Activated CD4-positive, alpha-beta T cell treated with anti-CD3 and anti-CD28 coated beads, Interleukin-2, amount 50 U/mL, for 16 hours (primary cell): Measurements from ENCODE around the gene TMEM178B.
"Not testable (repeated sequence)": the region's sequence is repeated elsewhere in the genome, so short reads cannot be mapped to it uniquely, and the experiment has no call there.

Source experiments
- DNase-seq: peaks from one replicate; pipeline ENCODE4 v3.0.0-alpha.2; 2020

TMEM178B gene

DNA sequence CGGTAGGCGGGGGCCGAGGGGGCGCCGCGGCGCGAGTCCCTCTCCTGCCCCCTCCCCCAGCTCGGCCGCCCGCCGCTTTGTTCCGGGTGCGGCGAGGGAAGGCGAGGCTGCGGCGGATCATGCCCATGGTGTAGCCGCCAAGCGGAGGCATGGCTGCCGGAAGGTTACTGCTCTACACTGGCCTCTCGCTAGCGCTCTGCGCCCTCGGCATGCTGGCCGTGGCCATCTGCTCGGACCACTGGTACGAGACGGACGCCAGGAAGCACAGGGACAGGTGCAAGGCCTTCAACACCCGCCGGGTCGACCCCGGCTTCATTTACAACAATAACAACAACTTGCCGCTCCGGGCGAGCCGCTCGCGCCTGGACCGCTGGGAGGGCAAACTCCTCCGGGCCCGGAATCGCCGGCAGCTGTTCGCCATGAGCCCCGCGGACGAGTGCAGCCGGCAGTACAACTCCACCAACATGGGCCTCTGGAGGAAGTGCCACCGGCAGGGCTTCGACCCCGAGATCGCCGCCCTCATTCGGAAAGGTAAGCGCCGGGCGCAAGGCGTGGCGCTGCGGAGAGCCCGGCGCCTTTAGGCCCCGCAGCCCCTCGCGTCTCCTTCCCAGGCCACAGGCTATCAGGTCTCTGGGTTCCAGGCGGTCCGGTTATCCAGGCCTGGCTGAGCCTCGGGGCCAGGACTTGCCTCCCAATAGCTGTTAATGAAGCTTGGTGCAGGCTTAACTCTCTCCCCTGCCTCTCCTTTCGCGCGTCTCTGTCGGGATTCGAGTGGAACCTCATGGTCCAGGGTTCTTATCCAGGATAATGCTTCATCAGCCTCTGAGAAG is 513 bp downstream of the TMEM178B start:
- peak; percentile 21 for DNase-seq

DNA sequence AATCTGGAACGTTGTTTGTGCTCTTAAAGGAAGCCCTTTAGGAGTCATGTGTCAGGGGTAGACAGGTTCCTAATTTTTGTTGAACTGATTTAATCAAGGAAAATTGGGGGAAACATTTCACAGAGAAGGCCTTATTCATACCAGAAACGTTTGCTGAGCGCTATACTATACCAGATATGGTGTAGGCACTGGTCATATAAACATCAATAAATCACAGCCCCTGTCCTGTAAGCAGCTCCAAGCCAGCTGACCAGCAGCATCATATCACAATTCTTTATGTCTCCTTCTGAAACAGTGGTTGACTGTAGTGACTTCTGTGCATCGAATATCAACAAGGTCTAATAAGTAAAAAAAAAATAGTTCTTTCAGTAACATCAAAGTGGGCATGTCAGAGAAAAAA is 1.1 kb downstream of the TMEM178B start:
- no peak for DNase-seq

DNA sequence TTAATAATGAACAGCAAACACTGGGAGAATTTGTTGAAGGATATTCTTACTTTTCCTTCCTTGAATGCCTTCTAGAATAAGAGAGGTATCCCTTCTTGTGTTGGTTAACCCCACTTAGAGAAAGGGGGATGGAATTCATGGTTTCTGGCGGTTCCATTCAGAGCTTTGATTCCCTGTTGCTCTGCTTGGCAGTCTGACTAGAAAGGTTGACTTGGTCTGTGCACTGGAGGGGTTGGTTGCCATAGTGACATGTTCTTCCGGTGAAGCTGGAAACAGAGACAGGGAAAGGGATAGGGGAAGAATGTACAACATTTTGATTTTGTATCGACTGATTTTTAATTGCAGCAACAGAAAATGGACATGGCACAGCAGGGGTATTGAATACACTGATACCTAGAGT is 2.5 kb downstream of the TMEM178B start:
- no peak for DNase-seq

DNA sequence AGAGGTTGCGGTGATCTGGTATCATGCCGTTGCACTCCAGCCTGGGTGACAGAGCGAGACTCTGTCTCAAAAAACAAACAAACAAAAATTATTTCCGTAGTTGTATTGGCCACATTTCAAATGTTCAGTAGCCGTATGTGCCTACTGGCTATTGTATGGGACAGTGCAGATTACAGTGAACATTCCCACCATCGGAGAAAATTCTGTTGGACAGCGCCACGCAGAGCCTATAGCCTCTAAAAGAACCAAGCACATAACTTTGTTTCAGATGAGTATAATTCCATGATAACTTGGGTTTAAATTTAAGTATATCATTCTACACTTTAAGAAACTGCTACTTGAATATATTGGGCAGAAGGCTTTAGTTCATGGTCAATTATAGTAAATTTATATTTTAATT is 5.4 kb downstream of the TMEM178B start:
- no peak for DNase-seq

DNA sequence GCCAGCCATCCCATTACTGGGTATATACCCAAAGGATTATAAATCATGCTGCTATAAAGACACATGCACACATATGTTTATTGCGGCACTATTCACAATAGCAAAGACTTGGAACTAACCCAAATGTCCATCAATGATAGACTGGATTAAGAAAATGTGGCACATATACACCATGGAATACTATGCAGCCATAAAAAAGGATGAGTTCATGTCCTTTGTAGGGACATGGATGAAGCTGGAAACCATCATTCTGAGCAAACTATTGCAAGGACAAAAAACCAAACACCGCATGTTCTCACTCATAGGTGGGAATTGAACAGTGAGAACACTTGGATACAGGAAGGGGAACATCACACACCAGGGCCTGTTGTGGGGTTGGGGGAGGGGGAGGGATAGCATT is 15.6 kb downstream of the TMEM178B start:
- not testable (repeated sequence) for DNase-seq

DNA sequence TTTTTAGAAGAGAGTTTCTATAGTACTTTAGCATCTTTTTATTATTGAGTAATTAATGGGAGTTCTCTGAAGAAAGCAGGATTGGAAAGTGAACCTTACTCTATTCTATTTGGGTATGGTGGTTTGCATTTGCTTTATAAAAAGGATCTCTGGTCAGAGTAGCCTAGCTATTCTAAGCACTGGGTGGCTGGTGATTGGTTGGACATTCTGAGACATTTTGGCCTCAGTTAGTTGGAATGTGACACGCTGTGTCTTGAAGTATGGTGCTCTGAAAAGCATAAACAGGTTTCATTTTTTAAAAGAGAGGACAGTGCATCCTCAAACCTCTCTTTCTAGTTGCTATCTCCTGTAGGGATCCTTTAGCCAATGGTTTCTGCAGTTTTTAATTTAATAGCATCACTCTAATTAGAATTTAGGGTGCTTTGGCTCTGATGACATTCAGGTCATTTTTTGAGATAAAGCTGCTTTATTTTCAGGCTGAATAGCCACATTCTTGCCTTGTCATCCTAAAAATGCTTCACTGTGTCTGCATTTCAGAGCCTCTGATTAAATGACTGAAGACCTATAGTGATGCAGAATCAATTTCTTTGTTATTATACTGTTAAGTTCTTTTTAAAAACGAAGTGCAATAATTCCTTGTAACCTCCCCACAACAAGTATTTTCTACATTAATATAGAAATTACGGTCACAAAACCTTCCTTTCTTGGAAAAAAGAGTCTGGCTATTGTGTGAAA is 20.6 kb downstream of the TMEM178B start:
- no peak for DNase-seq

DNA sequence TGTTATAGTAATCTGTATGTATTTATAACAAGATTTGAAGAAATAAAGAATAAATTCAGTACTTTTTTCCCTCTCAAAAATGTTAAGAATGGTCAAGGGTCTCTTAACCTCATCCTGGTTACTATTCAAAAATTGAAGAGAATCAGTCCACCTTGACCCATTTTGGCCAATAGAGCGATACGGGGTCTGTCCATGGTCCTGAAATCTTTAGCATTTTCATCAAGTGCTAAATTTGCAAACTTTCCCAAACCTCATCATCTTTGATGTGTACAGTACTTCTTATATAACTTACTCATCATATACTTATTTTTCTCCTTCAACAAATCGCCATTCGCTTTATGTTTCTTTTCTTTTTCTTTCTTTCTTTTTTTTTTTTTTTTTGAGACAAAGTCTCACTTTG is 23.6 kb downstream of the TMEM178B start:
- no peak for DNase-seq

DNA sequence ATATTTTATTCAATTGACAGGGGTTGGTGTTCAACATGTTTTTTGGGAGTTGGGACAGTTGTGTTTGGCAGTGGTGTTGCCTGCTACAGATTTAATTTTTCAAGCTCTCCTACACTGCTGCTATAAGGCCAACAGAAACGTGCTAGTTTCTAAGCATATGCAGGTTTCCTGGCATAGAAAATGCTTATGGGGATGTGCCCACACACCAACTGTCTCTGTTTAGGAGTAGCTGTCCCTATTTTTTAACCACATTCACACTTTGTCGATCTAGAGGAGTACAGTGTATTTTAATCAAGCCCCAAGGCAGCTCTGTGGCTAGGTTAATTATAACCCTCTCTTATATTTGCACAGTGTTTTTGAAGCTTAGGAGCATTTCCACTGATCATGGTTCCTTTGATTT is 28.6 kb downstream of the TMEM178B start:
- DNase-seq: no peak

DNA sequence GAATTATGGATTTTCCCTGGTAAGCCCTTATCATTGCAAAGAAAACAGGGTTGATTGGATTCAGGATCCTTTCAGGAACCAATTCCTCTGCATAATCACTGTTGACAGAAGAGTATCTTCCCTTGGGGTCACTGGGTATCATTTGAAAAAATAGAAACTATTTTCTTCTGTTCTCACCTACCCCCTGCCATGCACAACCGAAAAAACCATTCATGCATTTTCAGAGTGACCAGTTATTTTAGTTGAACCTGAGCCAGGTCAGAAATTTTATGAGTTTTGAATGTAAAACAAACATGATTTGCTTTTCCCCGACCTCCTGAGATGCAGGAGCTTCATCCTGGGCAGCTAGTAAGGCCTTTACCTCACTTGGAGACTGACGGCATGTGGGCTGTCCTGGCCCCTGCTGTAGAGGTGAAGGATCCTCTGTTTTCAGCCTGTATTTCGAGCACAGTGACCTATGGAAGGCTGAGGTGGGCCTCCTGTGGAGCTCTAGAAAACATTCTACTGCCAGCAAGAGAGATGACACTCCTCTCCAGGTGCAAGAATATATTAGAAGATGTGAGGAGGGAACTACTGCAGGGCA is 30.1 kb downstream of the TMEM178B start:
- DNase-seq: no peak

DNA sequence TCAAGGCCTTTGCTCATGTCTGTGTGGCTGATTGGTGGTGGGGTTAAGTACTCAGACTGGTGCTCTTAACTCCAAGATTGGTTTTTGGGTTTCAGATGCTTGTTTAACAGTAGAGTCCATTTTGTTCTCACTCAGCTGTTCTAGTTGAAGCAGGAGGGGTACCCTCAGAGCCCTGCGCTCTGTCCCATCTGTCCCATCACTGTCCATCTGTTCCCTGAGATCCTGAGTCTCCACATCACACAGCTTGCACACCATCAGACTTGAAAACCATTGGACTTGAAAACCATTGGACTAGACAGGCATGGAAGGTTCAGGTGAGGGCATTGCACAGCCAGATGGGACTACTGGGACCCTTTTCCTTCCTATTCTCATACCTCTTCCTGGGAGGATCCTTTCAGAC is 39.3 kb downstream of the TMEM178B start:
- no peak for DNase-seq

DNA sequence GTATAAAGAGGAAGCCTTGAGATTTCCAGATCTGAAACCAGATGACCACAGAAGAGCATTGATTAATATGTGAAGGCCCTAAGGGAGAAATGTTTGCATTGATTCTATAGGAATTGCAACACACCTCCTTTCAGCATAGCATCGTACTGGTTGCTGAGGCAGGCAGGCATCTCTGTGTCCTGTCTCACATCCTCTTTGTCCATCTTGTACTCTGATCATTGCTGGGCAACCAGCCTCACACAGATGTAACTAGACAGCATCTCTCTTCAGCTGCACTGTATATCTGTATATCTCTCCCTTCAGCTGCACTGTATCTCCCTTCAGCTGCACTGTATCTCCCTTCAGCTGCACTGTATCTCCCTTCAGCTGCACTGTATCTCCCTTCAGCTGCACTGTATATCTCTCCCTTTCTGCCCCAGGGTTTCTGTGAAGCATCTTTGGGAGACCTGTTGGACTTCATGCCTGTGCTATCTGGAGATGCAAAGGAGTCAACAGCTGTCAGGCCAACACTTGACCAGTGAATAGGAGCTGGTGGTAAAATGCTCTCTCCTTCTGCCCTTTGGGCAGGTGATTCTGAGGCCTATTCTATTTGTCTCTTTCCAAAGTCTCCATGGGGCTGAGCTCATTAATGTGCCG is 40.3 kb downstream of the TMEM178B start:
- no peak for DNase-seq

DNA sequence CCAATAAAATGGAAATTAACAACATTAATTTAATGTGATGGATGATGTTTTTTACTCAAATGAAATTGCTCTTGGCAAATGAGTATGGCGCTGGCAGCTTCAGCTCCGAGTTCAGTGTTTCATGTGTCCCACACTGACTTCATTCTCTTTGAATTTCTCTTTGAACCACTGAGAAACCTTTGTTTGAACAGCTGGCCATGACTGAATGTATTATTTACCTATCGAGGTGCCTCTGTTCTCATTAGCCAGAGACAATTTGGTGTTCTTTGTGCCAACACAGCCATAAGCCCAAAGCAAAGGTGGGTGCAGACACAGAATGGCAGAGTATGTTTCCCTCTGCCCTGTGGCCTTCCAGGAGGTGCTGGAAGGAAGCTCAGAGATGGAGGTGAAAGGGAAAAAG is 42.1 kb downstream of the TMEM178B start:
- DNase-seq: no peak

DNA sequence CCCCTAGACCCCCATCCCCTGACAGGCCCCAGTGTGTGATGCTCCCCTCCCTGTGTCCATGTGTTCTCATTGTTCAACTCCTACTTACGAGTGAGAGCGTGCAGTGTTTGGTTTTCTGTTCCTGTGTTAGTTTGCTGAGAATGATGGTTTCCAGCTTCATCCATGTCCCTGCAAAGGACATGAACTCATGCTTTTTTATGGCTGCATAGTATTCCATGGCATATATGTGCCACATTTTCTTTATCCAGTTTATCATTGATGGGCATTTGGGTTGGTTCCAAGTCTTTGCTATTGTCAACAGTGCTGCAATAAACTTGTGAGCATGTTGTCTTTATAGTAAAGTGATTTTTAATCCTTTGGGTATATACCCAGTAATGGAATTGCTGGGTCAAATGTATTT is 42.8 kb downstream of the TMEM178B start:
- not testable (repeated sequence) for DNase-seq

DNA sequence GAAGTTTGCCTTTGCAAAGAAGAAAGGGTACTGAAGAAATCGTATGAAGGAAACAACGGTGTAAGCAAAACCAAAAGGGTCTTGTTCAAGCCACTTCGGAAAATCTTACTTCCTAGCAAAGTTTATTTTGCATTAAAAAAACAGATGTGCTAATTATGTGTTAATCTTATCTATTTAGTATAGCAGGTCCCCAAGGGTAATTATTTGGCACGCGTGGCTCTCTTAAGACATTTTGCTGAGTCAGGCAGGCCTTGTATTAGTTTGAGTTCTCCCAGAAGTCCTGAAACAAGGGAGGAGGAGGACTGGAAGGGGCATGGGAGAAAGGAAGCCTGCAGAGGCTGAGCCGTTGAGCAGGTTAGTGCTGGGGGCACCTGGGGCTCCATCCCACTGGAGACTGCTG is 44.9 kb downstream of the TMEM178B start:
- DNase-seq: no peak

DNA sequence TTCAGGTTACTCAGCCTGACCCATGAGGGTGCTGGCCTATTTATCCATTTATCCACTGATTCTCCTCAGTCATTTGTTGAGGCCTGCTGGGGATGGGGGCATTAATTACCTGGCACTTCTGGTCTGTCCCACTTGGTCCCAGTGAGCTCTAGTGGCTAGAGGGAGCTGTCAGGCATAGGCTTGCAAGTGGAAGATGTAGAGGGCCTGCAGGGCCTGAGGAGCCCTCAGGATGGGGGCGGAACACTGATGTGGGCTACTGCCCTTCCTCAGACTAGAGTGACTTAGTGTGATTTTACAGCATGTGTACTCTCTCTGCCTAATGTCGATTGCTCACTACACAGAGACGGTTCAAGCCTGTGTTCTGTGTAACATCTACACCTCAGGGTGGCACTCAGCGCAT is 45.3 kb downstream of the TMEM178B start:
- DNase-seq: no peak

DNA sequence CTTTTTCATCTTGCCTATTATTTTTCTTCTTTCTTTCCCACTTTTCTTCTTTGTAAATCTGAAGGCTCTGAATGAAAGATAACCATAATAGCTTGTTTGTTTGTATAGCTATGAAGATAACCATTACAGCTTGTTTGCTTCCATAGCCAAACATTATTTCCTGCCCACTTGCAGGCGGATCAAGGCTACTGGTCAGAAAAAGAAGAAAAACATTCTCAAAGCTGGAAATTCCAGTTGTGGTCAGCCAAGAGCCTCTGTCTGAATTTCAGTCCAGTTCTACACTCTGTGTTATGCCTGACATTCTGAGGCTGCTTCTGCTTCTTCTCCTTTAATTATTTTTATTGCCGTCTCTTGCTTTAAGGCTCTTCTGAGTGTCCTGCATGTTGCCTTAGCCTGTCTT is 48.9 kb downstream of the TMEM178B start:
- DNase-seq: no peak

DNA sequence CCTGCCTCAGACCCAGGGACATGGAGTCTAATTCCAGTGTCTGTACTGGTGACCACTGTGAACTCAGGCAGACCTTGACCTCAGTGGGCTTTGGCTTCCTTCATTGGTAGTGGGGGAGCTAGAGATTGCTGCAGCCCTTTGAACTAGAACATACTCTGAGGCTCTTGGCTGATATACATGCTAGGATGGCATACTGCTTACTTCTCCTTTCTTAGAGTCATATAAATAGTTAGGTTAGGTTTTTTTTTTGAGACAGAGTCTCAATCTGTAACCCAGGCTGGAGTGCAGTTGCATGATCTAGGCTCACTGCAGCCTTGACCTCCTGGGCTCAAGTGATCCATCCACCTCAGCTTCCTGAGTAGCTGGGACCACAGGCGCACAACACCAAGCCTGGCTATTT is 49.7 kb downstream of the TMEM178B start:
- no peak for DNase-seq

DNA sequence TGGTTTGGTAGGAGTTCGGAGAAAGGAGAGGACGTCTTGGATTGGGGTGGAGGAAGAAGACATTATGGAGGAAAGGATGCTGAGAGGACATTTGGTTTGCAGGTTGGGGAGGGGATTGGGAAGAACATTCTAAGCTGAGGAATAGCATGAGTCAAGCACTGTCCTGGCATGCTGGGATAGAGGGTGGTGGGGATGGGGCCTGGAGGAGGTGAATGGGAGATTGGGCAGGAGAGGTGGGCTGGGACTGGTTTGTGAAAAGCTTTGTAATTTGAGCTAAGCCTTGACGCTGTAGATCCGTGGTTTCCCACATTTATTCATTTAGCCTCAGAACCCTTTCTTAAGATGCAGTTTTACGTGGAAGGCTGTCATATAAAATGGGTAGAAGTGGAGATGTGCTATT is 52.2 kb downstream of the TMEM178B start:
- DNase-seq: no peak

DNA sequence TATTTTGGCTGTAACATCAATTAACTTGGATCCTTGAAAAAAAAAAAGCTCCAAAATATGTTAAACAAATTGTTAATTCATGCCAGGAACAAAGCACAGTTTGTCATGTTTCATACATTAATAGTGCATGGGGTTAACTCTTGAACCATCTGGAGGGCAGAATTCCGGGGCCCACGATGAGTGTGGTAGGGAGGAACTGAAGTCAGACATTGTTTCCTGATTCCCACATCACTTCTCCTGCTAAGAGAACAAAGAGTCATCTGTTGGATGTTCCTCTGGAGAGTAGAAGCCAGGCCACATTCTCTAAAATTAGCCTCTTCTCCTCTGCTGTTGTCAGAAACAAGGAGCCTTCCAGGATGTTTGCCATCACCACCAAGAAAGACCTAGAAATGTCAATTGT is 54.6 kb downstream of the TMEM178B start:
- DNase-seq: no peak

DNA sequence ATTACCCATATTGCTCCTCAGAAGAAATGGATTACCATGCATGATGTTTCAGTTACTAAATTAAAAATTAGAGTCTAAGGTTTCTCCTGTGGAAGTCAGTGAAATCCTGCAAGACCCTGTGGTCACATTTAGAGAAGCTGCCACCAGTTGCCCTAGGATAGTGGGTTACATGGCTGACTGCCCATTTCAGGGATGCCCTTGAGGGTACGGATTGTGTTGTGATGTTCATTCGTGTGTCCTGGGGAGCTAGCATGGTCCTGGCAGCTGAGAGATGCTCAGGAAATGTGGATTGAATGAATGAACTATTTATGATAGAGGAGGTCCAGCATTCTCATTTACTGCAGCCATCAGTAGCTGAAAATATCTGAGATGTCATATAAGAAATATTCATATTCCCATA is 55.1 kb downstream of the TMEM178B start:
- no peak for DNase-seq

DNA sequence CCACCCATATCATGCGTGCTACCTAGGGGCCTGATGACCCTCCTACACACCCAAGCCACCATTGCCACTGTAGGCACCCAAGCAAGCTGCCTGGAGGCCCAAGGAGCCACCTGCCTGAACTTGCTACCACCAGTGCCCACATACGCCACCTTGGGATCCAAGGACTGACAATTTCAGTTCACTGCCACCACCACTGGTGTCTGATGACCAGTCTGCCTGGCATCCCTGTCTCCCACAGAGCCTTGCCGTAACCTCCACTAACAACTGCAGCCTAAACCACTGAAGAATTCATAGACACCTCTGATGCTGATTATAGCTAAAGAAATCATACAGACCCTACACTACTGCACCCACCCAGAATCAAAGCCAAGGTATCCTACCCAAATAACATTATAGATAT is 58.8 kb downstream of the TMEM178B start:
- no peak for DNase-seq

DNA sequence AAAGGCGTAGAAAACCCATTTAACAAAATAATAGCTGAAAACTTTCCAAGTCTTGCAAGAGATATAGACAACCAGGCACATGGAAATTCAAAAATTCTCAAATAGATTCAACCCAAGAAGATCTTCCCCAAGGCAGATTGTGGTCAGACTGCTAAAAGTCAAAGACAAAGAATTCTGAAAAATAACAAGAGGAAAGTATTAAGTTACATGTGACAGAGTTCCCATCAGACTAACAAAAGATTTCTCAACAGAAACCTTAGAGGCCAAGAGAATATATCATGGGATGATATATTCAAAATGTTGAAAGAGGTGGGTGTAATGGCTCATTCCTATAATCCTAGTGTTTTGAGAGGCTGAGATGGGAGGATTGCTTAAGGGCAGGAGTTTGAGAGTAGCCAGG is 59.8 kb downstream of the TMEM178B start:
- DNase-seq: no peak

DNA sequence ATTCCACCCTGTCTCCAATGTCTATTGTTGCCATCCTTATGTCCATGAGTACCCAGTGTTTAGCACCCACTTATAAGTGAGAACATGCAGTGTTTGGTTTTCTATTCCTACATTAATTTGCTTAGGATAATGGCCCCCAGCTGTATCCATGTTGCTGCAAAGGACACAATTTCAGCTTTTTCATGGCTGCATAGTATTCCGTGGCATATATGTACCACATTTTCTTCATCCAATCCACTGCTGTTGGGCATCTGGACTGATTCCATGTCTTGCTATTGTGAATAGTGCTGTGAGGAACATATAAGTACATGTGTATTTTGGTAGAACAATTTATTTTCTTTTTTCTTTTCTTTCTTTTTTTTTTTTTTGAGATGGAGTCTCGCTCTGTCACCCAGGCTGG is 68.2 kb downstream of the TMEM178B start:
- no peak for DNase-seq
